EH (cell line): ENCODE results near the gene INPP5J.
"Not testable (repeated sequence)": the region's sequence is repeated elsewhere in the genome, so short reads cannot be mapped to it uniquely, and the experiment has no call there.

Source experiments
- DNase-seq: peaks from one replicate; pipeline ENCODE4 v3.0.0-alpha.2; 2015; ENCODE audit warnings: low read depth

The INPP5J gene

GRCh38 chr22:31088233-31088986 lies 34.4 kb upstream of the INPP5J start:
- no peak for DNase-seq

DNA sequence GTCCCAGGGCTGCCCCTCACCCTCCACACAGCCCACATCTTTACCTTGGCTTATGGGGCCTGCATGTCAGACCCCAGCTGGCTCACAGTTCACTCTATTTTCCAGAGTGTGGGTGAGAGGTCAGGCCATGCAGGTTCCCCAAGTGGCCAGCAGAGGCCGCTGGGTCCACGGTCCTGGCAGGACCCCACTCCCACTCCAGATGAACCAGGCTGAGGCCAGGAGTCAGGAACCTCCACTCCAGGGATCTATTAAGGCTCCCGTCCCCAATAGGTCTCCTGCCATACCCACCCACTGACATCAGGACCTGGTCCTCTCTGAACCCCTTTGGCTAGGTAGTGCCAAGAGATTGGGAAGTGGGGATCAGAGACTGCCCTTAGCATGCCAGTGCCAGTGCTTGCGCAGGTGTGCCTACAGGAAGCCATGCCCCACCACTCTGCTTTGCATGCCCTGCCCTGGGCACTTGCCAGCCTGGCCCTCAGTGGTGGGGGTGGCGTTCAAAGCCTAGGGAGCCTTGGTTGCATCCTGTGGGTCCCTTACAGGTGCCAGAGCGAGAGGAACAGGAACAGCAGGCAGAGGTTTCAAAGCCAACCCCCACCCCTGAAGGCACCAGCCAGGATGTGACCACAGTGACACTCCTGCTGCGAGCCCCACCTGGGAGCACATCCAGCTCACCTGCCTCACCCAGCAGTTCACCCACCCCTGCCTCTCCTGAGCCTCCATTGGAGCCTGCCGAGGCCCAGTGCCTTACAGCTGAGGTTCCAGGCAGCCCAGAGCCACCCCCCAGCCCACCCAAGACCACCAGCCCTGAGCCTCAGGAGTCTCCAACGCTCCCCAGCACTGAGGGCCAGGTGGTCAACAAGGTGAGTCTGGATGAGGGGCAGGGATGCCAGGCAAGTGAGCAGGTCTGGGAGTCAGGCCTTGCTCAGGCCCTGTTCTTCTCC lies 33.3 kb upstream of the INPP5J start:
- DNase-seq = peak; percentile 51

- peak; percentile 59 for DNase-seq
Observed at GRCh38 chr22:31090217-31091085, 32.3 kb upstream of the INPP5J start.

GRCh38 chr22:31091106-31091975 lies 31.4 kb upstream of the INPP5J start:
- DNase-seq = no peak

DNA sequence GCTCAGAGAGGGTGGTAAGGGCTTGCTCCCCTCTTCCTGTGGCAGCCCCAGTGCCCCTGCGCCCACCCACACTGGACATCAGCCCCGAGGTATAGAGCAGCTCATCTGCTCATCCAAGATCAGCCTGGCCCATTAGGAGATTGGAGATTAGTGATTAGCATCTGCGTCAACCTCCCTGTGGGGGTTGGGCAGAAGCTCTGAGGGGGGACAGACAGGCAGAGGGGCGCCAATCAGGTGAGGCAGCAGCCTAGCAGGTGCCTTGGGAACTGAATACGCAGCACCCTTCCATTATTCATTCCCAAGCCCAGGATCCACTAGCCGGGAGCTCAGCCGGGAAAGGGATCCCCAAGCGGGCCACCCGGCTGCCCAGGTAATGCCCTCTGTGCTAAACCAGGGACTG lies 30.6 kb upstream of the INPP5J start:
- no peak for DNase-seq

- DNase-seq = no peak
Observed at GRCh38 chr22:31093086-31093850, 29.5 kb upstream of the INPP5J start.

DNA sequence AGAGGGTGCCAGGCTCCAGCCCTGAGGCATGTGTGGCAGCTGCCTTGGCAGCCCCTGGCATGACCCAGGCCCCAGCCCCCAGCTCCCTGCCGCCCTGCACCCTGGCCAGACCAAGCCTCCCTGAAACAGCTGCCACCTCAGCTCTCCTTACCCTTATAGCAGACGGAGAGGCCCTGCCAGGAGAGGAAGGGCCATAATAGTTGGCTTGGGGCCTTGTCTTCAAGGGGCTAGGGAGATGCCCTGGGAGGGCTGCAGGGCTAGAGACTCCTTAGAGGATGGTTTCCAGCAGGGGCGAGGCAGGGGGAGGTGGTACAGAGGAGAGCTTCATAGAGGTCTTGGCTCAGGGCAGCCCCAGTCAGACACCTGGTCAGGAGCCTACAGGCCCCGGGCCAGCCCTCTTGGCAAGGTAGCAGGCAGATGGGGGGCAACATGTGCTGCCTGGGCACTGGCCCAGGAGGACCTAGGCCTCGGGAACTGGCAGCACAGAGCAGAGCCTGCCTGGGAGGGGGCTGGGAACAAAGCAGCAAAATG lies 28.7 kb upstream of the INPP5J start:
- no peak for DNase-seq

GRCh38 chr22:31094741-31095140 lies 28.0 kb upstream of the INPP5J start:
- DNase-seq = no peak

- DNase-seq = no peak
Observed at GRCh38 chr22:31095637-31096249, 27.0 kb upstream of the INPP5J start.

DNA sequence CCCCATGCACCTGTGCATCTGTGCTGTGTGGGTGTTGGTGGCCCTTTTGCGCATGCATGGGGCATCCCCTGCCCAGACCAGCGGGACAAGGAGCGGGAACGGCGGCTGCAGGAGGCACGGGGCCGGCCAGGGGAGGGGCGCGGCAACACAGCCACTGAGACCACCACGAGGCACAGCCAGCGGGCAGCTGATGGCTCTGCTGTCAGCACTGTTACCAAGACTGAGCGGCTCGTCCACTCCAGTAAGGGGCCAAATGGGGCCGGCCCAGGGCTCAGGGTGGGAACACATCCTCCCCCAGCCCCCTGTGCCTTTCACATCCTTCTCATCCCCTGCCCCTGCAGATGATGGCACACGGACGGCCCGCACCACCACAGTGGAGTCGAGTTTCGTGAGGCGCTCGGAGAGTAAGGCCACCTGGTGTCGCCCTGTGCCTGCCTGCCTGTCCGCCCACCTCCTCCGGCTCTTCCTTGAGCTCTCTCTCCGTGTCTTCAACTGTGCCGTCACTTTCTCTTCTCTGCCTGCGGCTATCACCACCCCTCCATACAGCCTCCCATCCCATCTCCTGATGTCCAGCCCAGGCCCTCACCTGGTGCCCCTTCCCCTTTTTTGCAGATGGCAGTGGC lies 26.0 kb upstream of the INPP5J start:
- DNase-seq = no peak

DNA sequence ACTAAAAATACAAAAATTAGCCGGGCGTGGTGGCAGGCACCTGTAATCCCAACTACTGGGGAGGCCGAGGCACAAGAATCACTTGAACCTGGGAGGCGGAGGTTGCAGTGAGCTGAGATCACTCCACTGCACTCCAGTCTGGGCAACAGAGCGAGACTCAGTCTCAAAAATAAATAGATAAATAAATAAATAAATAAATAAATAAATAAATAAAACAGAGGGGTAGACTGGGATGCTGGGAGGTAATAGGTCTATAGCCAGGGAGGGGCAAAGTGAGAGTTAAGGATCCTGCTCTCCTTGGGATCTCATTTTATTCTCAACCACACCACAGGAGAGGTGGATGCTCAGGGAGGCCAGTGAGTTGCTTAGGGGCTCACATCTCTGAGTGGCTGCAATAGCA lies 25.2 kb upstream of the INPP5J start:
- not testable (repeated sequence) for DNase-seq

DNA sequence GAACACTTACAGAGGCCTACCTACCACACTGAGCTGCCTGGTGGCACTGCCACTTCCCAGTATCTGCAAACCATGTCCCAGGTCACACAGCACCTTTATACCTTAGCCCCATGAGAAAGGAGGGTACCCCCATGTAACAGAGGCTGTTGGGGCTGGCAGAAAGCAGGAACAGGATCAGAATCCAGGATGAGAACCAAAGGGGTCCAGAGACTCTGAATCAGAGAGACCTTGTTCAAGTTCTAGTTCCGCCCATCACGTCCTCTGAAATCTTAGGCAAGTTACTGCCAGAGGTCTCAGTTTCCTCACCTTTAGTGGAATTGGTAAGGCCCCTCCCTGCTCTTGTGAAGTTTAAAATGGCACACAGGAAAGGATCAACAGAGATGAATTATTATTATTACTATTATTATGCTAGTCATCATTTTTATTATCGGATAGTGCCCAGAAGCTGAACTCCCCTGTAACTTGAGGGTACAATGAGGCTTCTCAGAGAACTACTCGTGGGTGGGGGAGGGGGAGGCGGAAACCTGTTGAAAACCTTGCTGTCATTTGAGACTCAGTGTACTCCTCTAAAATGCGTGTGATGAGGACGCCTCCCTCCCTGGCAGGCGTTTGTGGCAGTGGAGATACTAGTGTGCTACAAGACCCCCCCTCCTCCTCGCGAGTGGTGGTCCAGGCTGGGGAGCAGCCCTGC lies 24.7 kb upstream of the INPP5J start:
- no peak for DNase-seq

GRCh38 chr22:31098632-31099110 lies 24.1 kb upstream of the INPP5J start:
- DNase-seq = peak; percentile 27

DNA sequence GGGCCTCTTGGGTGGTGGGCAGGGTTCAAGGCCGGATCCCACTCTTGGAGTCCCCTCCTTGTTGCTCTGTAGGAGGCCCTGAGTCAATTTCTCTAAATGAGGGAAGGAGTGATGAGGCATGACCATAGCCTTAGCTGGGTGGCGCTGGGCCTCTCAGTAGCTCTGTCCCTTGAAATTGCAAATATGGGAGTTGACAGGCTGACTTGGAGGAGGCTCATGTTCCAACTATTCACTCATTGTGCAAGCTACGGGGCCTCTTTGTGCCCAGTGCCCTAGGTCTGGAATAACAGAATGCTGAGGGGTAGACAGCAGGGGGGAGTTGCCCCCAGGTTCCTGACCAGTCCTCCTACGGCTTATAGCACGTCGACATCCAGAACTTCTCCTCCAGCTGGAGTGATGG lies 23.4 kb upstream of the INPP5J start:
- DNase-seq = peak; percentile 44

DNA sequence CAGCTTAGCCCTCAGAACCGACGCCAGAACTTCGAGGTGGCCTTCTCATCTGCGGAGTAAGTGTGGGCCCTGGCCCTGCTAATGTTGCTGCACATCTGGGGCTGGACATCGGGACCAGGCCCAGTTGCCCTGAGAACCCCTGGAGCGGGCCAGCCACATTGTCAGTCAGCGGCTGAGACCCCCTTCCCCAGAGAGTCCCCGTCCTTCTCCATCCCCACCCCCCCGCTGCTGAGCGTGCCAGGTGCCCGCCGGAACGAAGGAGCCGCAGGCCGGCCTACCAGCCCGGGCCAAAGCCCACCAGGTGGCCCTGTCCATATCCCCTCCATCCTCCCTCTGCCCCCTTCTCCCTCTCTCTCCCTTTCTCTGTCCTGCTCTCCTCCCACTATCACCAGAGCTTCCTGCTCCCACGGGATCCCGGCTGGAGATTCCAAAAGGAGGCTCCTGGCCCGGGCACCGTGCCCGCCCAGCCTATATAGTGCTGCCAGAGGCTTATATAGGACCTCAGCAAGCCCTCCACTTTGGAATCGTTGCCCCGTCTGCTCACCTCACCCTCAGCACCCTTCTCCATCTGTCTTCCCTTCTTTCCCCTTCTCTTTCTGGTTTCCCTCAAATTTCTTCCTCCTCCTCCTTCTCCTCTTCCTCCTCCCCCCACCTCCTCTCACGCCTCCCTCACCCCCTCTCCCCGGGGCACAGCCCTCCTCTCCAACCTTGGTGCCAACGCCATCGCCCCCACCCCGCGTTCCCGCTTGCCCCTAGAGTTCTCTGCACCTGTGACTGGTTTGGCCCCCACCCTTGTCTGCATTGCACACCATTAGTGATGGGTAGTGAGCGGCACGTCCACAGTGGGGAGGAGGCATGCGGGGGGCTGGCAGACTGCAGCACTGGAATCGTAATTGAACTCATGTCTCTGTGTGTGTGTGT lies 22.7 kb upstream of the INPP5J start:
- DNase-seq = no peak

- no peak for DNase-seq
Observed at GRCh38 chr22:31100762-31101525, 21.8 kb upstream of the INPP5J start.
